ENCODE measurements around the gene GRIK4.

GRIK4 gene

DNA sequence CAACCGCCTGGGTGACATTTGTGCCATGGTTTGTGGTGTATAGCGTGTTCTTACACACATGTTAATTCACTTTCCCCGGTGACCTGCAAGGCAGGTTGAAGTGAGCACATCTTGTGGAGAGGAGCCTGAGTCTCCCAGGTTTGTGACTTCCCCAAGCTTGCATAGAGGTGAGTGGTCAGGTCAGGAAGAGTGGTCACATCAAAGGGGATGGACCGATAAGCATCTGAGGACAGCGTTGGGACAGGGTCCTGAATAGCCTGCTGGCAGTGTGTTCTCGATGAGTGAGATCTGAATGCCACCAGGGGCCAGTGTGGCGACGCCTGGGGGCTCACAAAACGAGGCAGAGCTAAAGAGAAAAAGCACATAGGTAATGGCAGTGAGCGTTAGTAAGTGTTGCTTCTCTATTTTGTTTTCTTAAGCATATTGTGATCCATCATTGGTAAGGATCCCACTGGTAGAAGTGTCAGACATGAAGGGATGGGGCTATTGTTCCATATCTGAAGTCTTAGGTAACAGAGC is 154.6 kb downstream of the GRIK4 start:
- no peak for DNase-seq (ENCODE audit: low read depth in 2 of 2)

DNA sequence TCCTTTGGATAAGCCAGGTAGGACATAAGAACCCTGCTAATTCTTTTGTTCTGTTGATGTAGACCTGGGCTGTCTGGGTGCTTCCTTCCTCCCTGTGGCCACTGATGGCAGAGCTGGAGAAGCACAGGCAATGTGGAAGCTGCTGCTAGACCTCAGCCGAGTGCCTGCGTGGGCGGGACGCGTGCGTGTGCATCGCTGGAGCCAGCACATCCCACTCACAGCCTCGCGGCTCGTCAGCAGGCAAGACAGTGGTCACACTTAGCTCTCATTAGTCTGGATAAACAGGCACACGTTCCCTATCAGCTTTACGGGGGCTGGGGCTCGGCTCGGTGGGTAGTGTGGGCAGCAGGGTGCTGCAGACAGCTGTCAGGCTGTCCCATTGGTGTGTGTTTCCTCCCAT is 155.7 kb downstream of the GRIK4 start:
- DNase-seq (ENCODE audit: low read depth in 2 of 2) = no peak

DNA sequence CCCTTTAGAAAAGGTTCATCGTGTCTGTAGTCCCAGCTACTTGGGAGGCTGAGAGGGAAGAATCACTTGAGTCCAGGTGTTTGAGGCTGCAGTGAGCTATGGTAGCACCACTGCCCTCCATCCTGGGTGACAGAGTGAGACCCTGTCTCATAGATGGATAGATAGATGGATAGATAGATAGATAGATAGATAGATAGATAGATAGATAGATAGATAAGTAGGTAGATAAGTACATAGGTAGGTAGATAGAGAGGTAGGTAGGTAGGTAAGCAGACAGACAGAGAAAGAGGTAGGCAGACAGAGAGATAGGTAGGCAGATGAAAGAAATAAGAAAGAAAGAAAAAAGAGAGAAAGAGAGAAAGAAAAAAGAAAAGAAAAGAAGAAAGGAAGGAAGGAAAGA is 156.4 kb downstream of the GRIK4 start:
- DNase-seq (ENCODE audit: low read depth in 2 of 2) = no peak

DNA sequence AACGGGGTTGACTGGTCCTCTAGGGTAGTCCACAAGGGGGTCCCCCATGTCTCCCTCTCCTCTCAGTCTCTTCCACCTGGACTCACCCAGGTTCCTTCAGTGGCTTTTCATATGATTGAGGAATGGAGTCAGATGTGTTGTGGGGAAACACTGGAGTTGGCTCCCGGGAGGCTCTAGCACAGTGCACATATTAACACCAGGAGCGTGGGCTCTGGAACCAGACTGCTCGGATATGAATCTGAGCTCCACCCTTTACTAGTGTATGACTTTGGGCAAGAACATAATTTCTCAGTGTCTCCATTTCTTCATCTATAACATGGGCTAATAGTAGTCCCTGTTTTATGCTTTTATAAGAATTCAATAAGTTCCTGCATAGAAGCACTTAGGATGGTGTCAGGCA is 157.0 kb downstream of the GRIK4 start:
- DNase-seq (ENCODE audit: low read depth in 2 of 2) = no peak

DNA sequence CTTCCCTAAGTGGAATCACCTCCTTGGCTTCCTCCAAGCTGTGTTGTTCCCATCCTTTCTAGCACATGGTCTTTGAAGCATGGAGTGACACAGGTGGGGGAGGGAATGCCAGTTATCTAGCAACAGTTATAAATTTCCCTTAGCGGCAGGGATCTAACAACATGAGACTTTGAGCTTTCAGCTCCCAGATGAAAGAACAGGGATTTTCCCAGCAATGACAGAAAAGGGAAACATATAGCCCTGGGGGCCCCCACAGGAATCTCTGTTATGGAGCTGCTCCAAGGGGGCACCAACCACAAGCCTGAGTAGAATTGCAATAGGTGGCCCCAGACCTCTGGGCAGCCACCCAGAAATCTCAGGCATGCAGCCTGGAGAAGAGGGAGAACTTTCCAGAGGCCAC is 163.0 kb downstream of the GRIK4 start:
- no peak for DNase-seq (ENCODE audit: low read depth in 2 of 2)

DNA sequence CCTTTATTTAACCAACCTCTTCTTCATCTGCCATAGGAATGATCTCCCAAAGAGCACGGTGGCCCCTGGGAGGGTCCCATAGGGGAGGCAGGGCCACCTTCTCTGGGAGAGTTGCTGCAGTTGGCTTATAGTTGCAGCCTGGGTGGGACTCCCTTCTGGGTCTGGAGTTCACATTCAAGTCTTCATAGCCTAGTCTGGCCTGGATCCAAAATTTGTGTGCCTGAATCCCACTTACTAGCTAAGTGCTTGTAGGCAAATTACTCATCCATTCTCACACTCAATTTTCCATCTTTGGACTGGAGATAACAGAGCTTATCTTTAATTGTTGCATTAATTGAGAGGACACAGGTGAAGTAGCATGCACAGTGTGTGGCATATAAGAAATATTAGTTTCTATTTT is 163.6 kb downstream of the GRIK4 start:
- DNase-seq (ENCODE audit: low read depth in 2 of 2) = no peak

DNA sequence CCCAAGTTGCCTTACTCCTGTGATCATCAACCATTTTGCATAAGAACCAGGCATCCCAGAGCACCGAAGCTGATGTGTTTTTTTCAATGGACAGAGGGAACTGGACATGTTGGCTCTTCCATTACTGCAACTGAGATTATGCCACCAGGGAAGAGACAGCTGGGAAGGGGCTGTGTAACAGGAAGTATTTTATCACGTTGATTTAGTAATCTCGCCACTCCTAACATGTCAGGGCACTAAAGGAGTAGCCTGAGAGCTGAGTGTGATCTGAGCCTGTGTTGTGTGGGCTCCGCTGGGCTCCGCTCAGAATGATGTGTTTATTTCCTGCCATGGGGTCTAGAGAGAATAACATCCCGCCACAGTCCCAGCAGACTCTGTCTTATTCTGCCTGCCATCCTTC is 165.4 kb downstream of the GRIK4 start:
- DNase-seq (ENCODE audit: low read depth in 2 of 2) = no peak

DNA sequence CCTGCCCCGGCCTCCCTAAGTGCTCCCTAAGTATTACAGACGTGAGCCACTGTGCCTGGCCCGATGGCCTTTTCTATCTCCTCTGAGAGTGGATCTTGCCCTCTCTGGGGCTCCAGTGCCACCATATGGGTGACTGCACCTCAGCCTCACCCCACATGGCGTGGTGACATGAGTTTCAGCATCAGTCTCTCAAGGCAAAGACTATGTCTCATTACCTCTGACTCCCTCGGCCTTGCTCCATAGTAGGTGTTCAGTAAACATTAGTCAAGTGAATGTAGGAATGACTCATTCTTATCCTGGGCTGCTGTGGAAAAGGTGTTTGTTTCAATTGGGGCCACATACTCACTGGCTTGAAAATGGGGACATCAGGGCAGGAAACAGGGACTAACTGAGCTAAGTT is 168.8 kb downstream of the GRIK4 start:
- DNase-seq (ENCODE audit: low read depth in 2 of 2) = no peak

DNA sequence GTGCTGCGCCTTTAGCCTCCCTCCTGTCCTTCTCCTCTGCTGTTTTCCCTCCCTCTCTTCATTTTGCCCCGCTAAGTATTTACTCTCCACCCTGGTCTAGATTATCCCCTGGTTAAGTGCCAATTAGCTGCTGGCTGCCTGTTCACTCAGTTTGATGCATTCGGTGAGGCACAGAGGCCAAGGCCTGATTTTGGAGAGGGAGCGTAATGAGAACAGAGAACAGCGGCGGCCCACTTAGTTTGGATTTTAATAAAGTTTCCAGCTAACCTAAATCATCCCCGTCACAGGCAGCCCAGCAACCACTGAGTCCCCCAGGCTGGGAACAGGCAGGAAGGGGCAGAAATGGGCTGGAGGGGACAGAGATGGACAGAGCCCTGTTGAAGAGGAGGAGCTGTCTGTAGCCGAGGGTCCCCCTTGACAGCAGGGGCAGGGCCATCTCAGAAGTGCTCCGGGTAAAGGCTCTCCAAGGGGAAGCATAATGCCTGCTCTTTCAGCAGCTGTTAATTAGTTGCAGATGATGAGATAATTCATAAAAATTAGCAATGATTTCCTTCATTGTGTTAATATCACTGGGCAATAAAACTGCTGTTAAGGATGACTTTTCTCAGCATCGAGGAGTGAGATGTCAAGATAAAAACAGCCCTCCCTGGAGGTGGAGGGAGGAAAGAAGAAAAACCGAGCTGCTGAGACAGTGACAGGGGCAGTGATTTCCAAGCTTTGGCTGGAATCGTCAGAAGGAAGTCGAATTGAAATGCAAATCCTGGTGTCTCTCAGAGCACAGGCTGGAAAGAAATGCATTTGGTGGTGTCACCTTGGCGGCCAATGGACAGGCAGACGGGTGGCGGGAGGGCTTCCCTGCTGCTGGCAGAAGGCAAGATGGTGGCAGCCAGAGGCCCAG is 170.1 kb downstream of the GRIK4 start:
- no peak for DNase-seq (ENCODE audit: low read depth in 2 of 2)

DNA sequence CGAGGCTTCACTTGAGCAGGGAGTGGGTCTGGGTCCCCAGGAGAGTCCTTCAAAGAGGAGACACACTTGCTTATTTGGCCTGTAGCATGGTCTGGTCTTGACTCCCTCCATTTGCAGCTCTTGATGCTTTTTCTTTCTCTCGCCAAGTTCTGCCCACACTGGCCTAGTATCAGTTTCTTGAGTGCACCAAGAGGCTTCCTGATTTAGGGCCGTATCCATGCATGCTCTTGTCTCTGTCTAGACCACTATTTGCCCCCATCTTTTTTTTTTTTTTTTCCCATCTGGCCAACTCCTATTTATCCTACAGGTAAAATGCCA is 170.7 kb downstream of the GRIK4 start:
- no peak for DNase-seq (ENCODE audit: low read depth in 2 of 2)

DNA sequence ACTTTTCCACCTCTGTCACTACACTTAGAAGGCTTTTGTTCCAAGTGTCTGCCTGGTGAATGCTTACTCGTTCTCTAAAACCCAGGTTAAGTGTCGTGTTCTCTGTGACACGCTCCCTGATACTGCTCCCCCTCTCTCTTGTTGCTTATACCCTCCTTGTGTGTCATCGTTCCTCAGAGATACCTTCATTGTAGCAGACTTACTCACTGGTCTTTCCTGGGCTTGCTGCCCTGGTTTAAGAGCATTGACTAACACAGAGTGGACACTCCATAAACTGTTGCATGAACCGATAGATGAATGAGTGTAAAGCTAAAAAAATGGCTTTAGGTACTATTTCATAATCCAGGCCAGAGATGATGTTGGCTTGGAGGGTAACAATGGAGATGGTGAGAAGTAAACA is 171.3 kb downstream of the GRIK4 start:
- no peak for DNase-seq (ENCODE audit: low read depth in 2 of 2)

DNA sequence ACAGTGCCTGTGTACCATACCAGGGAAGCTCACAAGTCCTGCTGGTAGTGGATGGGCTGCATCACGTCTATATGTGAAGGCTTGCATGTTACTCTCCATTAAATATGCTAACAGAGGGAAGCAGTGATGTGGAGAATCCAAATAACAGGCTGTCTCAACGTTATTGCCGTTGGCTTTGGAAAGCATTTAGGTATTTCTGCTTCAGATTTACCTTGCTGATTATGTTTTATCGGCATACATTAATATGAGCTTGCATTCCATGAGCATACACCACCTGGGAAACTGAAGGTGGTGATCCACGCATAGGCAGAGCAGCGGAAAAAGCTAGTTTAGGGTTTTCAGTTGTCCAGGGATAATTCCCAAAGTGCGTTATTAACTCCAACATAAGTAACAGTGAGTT is 175.0 kb downstream of the GRIK4 start:
- no peak for DNase-seq (ENCODE audit: low read depth in 2 of 2)

DNA sequence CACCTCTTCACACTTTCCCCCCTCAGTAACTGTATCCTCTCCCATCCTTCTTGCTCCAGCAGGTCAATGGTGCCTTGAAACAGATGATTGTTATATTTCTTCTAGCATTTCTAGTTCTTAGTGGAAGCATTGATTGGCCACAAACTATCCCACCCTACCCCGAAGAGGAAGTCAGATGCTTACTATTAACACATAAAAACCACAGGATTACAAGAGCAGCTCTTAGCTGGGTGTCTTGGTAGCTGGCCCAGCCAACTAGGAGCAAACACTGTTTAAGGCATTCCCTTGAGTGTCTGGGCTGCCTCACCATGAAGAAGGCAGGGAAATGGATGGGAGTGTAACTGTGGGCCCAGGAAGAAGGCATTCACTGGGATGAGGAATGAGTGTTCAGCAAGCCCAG is 176.6 kb downstream of the GRIK4 start:
- DNase-seq (ENCODE audit: low read depth in 2 of 2) = no peak

DNA sequence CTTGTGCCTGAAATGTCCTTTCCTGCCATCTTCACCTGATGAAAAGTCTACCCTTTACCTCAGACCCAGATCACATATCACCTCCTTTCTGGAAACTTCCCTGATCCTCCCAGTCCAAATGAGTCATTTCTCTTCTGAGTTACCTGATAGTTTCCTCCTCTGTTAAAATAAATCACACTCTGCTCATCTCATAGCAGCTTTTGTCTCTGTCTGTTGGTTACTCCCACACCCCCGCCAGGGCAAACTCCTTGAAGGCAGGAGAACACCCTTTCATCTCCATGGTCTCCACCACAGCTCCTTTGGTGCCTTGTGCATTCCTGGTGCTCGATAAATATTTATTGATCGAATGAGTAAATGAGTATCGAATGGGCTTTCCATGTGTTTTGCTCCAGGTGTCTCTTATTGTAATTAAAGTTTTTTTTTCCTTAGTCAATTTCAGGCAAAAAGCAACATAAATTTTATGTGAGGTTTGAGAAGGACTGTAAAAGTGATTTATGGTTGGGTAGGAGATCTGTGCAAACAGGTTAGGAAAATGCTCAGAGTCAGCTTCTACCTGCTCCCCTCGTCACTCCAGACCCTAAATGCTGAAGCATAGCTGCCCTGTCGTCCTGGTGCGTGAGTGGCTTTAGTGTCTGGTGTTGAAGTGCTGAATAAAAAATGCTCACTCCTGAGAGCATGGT is 178.2 kb downstream of the GRIK4 start:
- no peak for DNase-seq (ENCODE audit: low read depth in 2 of 2)

DNA sequence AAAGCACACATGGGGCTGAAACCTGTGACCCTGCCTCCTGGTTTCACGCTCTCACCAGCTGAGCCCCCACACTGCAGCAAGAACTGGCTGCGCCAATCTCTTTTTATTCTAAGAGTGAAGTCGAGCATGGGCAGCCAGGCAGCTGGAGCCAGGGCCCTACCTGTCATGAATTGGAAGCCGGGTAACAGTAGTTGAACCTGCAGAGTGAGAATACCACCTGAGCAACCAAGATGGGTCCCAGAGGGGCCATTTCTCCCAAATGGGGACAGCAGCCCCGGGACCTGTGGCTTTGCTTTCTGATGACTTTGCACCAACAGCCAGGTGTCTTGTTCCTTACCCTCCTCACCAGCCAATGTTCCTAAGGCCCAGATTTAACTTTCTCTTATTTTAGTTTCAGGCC is 178.9 kb downstream of the GRIK4 start:
- DNase-seq (ENCODE audit: low read depth in 2 of 2) = no peak

DNA sequence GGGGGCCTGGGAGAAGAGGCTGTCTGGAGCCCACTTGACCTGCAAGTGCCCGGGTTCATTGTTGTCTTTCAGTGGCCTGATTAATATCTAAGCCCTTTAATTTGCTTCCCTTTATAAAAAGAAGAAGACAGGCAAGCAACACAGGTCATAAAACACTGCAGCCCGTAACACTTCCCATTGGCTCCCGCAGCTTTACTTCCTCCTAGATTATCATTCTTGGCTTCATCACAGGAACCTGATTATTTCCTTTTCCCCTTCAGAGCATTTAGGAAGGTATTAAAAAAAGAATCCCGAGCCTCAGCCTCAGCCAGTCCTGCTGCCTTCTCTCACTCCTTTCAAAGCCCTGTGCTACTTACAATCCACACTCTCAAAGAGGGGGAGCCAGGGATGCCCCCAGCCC is 183.2 kb downstream of the GRIK4 start:
- DNase-seq (ENCODE audit: low read depth in 2 of 2) = no peak

DNA sequence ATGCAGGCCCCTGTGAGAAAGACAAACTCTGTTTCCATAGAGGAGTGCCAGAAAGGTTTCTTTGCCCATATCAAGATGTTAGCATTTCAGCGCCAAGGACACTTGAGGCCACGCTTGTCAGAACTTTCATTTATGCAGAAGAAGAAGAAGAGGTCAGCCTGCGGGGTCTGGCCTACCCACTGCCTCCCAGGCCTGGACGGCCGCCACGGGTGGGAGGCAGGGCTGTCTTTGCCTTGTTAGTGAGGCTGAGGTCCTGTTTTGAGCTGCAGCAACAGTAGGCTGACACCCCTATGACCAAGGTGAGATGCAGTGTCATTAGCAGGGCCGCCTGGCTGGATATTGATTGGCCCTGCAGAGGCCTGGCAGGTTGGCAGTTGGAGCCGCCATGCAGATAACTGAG is 183.9 kb downstream of the GRIK4 start:
- no peak for DNase-seq (ENCODE audit: low read depth in 2 of 2)

DNA sequence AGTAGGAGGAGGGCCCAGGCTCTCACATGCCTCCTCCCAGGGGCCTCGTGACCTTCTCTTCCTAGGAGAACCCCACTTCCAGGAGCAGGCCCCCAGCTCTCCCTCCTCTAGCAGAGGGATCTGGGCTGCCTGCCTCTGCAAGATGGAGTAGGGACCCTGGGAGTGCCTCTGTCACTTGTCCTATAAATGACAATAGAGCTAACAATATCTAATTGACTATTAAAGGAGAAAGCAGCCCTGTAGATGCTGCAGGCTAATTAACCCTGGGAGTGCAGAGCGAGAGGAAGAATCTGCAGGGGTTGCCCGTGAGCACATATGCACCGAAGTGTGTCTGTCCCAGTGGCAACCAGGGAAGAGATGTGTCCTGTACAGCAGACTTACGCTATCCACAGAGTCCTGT is 184.4 kb downstream of the GRIK4 start:
- no peak for DNase-seq (ENCODE audit: low read depth in 2 of 2)

DNA sequence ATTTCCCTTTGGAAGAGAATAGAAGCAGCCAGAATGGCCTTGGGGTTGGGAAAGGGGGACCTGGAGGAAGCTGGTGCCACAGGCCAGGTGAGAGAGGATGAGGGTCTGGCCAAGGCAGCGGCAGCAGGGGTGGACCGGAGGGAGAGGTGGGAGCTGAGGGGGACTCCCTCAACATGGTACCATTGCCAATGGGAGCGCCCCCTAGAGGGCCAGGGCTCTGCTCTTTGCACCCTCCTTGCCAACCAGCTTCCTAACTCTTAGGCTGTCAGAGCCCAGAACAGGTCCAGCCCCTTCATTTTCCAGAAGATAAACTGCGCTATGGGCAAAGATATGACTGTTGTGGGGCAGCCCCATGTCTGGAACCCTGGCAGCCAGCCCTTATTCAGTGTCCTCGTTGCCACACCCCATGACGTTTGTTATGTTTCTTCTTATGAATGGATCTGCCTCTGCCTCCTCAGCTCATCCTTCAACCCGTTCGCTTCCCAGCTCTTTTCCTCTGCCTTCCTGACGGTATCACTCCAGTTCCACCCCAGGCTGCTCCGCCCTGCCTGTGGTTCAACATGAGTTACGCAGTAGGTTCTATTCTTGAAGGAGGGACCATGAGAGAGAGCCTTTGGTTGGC is 185.2 kb downstream of the GRIK4 start:
- no peak for DNase-seq (ENCODE audit: low read depth in 2 of 2)

DNA sequence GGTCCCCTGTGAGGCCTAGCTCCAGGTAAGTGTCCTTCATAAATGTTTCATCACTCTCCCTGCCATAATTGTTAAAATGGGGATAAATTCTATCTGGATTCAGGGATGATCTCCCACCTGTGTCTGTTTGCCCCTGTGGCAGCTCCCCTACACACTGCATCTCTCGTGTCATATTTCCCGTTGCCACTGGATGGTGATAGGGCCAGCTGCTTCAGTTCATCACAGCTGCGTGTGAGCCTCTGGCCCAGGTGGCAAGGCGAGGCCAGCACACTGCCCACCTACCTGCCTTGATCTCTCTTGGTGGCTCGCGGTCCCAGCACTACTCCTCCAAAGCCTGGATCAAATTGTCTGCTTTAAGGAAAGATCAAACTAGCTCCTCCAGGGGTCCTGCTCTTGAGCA is 187.4 kb downstream of the GRIK4 start:
- no peak for DNase-seq (ENCODE audit: low read depth in 2 of 2)

DNA sequence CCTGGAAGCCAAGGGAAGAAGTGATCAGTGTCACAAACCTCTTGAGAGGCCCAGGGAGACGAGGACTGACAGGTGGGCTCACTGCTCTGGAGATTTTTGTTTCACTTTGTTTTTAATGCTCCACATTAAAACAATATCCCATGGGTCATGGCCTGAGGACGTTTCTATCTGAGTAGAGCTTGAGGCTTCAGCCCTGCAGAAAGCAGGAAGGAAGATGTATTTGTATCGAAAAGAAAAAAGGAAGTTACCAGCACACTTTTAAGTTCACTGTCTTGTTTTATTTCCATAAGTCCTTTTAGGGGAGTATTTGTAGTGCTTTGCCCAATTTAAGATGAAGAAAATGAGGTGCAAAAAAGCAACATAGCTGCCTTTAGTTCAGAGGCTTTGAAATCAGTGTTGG is 191.1 kb downstream of the GRIK4 start:
- DNase-seq (ENCODE audit: low read depth in 2 of 2) = no peak

DNA sequence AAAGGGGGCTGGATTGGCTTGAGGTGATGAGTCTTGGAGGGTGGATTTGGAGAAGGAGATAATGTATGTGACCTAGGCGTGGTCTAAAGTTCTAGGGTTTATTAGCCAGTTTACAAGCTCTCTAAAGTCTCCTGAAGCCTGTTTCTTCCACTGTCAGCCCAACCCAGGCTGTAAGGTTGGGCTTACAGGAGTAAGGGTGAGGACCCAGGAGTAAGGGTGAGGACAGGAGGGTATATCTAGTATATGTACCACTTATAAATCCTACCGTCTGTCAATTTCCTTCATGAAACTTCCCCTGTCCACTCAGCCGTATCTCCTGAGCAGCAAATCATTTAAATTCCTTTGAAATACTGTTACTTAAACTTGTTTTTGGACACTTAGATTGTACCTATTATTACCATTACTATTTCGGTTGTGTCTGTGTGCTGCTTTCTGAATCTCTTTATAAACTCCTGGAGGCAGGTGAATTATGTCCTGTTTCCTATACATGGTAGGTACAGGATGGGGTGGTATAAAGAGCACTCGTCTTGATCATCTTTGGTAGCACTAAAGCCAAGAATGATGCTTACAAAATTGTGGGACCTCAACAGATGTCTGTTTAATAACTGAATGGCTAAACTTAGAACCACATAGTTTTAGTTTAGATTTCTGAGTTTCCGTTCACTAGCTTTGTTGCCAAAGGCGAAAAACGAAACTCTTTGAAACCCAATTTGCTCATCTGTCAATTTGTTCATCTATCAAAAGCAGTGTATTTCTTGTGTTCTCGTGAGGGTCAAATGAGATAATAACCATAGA is 192.0 kb downstream of the GRIK4 start:
- no peak for DNase-seq (ENCODE audit: low read depth in 2 of 2)

Measured in stimulated activated CD4-positive, alpha-beta T cell treated with anti-CD3 and anti-CD28 coated beads, Interleukin-1b, Interleukin-23, amount 100 ng/mL, for 1 hour (primary cell).